Ascending aorta (tissue), 2 donors: Measurements from ENCODE around the gene CCDC78. TPM values are rescaled to one million over a fixed set of nuclear protein-coding genes. Genes with fewer than 3 reads are reported as not detected.
"Not testable (repeated sequence)": the region's sequence is repeated elsewhere in the genome, so short reads cannot be mapped to it uniquely, and the experiment has no call there.

Experiments
- DNase-seq, 2 donors: peaks; one replicate each; pipeline ENCODE4 v3.0.0-alpha.2; 2019; ENCODE audit warnings: low spot score in 2 of 2
- H3K27ac ChIP-seq, 2 donors: fragments of 200-600 bp; sonication (generic); one replicate each; pipeline ENCODE4 v1.5.1; 2016 to 2017; ENCODE audit warnings: mild to moderate bottlenecking in 1 of 2
- H3K27me3 ChIP-seq: fragments of 200-600 bp; sonication (generic); one replicate; pipeline ENCODE4 v1.5.1; 2017
- H3K36me3 ChIP-seq, 2 donors: fragments of 200-600 bp; sonication (generic); one replicate each; pipeline ENCODE4 v1.5.1; 2016
- H3K4me1 ChIP-seq, 2 donors: fragments of 200-600 bp; sonication (generic); one replicate each; pipeline ENCODE4 v1.5.1; 2016 to 2017; ENCODE audit warnings: mild to moderate bottlenecking in 1 of 2
- H3K4me3 ChIP-seq, 2 donors: fragments of 200-600 bp; sonication (generic); one replicate each; pipeline ENCODE4 v1.5.1; 2016 to 2017; ENCODE audit warnings: mild to moderate bottlenecking in 1 of 2
- H3K9me3 ChIP-seq, 2 donors: fragments of 200-600 bp; sonication (generic); one replicate each; pipeline ENCODE4 v1.5.1; 2016
- CTCF ChIP-seq, 3 experiments: fragments of 200-600 bp in 2 of 3; fragments of 450-650 bp in 1 of 3; sonication (generic) in 2 of 3; IDR thresholded peaks; one replicate each; pipeline ENCODE4 v1.5.1; 2016 to 2019; ENCODE audit warnings: antibody characterized with exemption in 3 of 3, mild to moderate bottlenecking in 1 of 3, moderate library complexity in 1 of 3
- intact Hi-C: fragments of 100-400 bp; cut with DNase I; formaldehyde crosslinking; loops from one replicate; pipeline ENCODE4 v1.15.1; 2023
- total RNA-seq: library from RNA; depleted of rRNA; stranded (reverse); fragments of >200 nt; gene quantifications from one replicate; pipeline ENCODE4 v1.1.0, GENCODE V29; 2016

CCDC78 gene
- total RNA-seq, 1 donor from 2014 or later = 8.2 TPM

- Histone ChIP-seq H3K36me3 (no peaks in the 10 kb centered on the region), H3K27ac (no peak overlapping the region), H3K9me3 (no peaks in the 10 kb centered on the region), H3K4me1 (no peaks in the 10 kb centered on the region), H3K4me3 (no peak overlapping the region), H3K27me3 (no peaks in the 10 kb centered on the region)
- no peak for TF ChIP-seq CTCF (IDR thresholded peaks at IDR 0.05)
- intact Hi-C loops = no loop called here
- no peak for DNase-seq
Observed at GRCh38 chr16:756428-756827, 30.2 kb upstream of the CCDC78 start.

- H3K27me3 ChIP-seq = no peaks in the 10 kb centered on the region
- intact Hi-C loops = no loop called here
- H3K4me3 ChIP-seq = no peak overlapping the region
- no peak for DNase-seq
- H3K36me3 ChIP-seq = no peaks in the 10 kb centered on the region
- no peak for TF ChIP-seq CTCF (IDR thresholded peaks at IDR 0.05)
- no peaks in the 10 kb centered on the region for H3K4me1 ChIP-seq
- no peak overlapping the region for H3K27ac ChIP-seq
- no peaks in the 10 kb centered on the region for H3K9me3 ChIP-seq
Observed at GRCh38 chr16:754656-755055, 28.4 kb upstream of the CCDC78 start.

- H3K4me3 ChIP-seq, DNase-seq, H3K4me1 ChIP-seq, H3K9me3 ChIP-seq, H3K27ac ChIP-seq, intact Hi-C loops, H3K27me3 ChIP-seq, H3K36me3 ChIP-seq: not testable (repeated sequence)
Observed at GRCh38 chr16:754121-754607, 27.9 kb upstream of the CCDC78 start.

- Histone ChIP-seq H3K27ac (no peak overlapping the region), H3K9me3 (no peaks in the 10 kb centered on the region), H3K4me1 (no peaks in the 10 kb centered on the region), H3K27me3 (no peaks in the 10 kb centered on the region), H3K4me3 (no peak overlapping the region), H3K36me3 (no peaks in the 10 kb centered on the region)
- no peak for TF ChIP-seq CTCF (IDR thresholded peaks at IDR 0.05)
- DNase-seq = no peak
- intact Hi-C loops = no loop called here
Observed at GRCh38 chr16:752007-752312, 25.7 kb upstream of the CCDC78 start.

GRCh38 chr16:751152-752006, 25.1 kb upstream of the CCDC78 start:
- no peaks in the 10 kb centered on the region for H3K36me3 ChIP-seq
- no peaks in the 10 kb centered on the region for H3K27me3 ChIP-seq
- no peak overlapping the region for H3K27ac ChIP-seq
- intact Hi-C loops = no loop called here
- H3K4me3 ChIP-seq = no peak overlapping the region
- no peak for TF ChIP-seq CTCF (IDR thresholded peaks at IDR 0.05)
- H3K4me1 ChIP-seq = no peaks in the 10 kb centered on the region
- no peak for DNase-seq
- no peaks in the 10 kb centered on the region for H3K9me3 ChIP-seq

GRCh38 chr16:750485-750884, 24.2 kb upstream of the CCDC78 start:
- Histone ChIP-seq H3K4me3 (no peak overlapping the region), H3K4me1 (no peaks in the 10 kb centered on the region), H3K36me3 (no peaks in the 10 kb centered on the region), H3K27ac (no peak overlapping the region), H3K9me3 (no peaks in the 10 kb centered on the region), H3K27me3 (no peaks in the 10 kb centered on the region)
- DNase-seq = no peak
- intact Hi-C loops = no loop called here
- no peak for TF ChIP-seq CTCF (IDR thresholded peaks at IDR 0.05)
